HG02970 (cell line): ENCODE results near the gene MACC1.

Source experiments
- ATAC-seq: cut with Tn5 transposase; IDR thresholded peaks from one replicate; pipeline ENCODE4 v1.9.1; 2021; ENCODE audit warnings: mild to moderate bottlenecking, moderate library complexity, moderate number of reproducible peaks; ENCODE audit not compliant: unreplicated experiment, low FRiP score

MACC1 gene

GRCh38 chr7:20229646-20230500 lies 12.7 kb upstream of the MACC1 start:
- ATAC-seq: no peak

GRCh38 chr7:20229081-20229480 lies 11.9 kb upstream of the MACC1 start:
- no peak for ATAC-seq

- ATAC-seq: no peak
Measured at GRCh38 chr7:20228654-20229053, 11.5 kb upstream of the MACC1 start.

- ATAC-seq: no peak
Measured at GRCh38 chr7:20227291-20227795, 10.2 kb upstream of the MACC1 start.

GRCh38 chr7:20226860-20227259 lies 9.7 kb upstream of the MACC1 start:
- no peak for ATAC-seq

GRCh38 chr7:20225384-20225783 lies 8.2 kb upstream of the MACC1 start:
- ATAC-seq: no peak

GRCh38 chr7:20224025-20224424 lies 6.8 kb upstream of the MACC1 start:
- no peak for ATAC-seq

GRCh38 chr7:20223356-20223755 lies 6.2 kb upstream of the MACC1 start:
- no peak for ATAC-seq

GRCh38 chr7:20222219-20222828 lies 5.1 kb upstream of the MACC1 start:
- no peak for ATAC-seq

- ATAC-seq: no peak
Measured at GRCh38 chr7:20220921-20221547, 3.9 kb upstream of the MACC1 start.

- peak; percentile 20 for ATAC-seq
Measured at GRCh38 chr7:20220293-20220761, 3.1 kb upstream of the MACC1 start.

GRCh38 chr7:20219446-20220292 lies 2.5 kb upstream of the MACC1 start:
- peak; percentile 76 for ATAC-seq

GRCh38 chr7:20219062-20219445 lies 1.9 kb upstream of the MACC1 start:
- no peak for ATAC-seq

GRCh38 chr7:20218279-20218678 lies 1.1 kb upstream of the MACC1 start:
- no peak for ATAC-seq

GRCh38 chr7:20216406-20217036 lies 663 bp downstream of the MACC1 start:
- no peak for ATAC-seq

GRCh38 chr7:20214921-20215669 lies 2.1 kb downstream of the MACC1 start:
- no peak for ATAC-seq

GRCh38 chr7:20214132-20214531 lies 3.1 kb downstream of the MACC1 start:
- ATAC-seq: no peak

GRCh38 chr7:20213378-20213777 lies 3.8 kb downstream of the MACC1 start:
- ATAC-seq: no peak

- ATAC-seq: no peak
Measured at GRCh38 chr7:20211376-20211775, 5.8 kb downstream of the MACC1 start.
